HepG2 (cell line): Measurements from ENCODE around the gene BABAM1. TPM values are rescaled to one million over a fixed set of nuclear protein-coding genes. Genes with fewer than 3 reads are reported as not detected.

Source experiments
- ATAC-seq: fragments of 200-7000 bp; cut with Tn5 transposase; 3 replicates; pipeline ENCODE4 v1.9.1; 2020; ENCODE audit warnings: mild to moderate bottlenecking, moderate library complexity
- BruUV-seq: library from RNA; stranded (reverse); fragments of 400-500 nt; replicated peaks from 2 replicates; lab custom pipeline; 2021; lab: Mats Ljungman, UMichigan
- CTCF ChIA-PET: fragments of 300-600 bp; formaldehyde crosslinking; extraction: SDS; loops from one replicate; lab custom pipeline; 2021; ENCODE audit warnings: low total read pairs, inconsistent platforms, low intra/inter-chr PET ratio; lab: Yijun Ruan, JAX
- POLR2A ChIA-PET: fragments of 350-600 bp; sonication (Branson Sonifier 250); formaldehyde crosslinking; loops from one replicate; lab custom pipeline; 2020; ENCODE audit warnings: antibody characterized with exemption, inconsistent platforms; lab: Yijun Ruan, JAX
- DNase-seq: peaks from one replicate; pipeline ENCODE4 v3.0.0-alpha.2; 2015; ENCODE audit warnings: low spot score
- FAIRE-seq: peaks from 3 replicates; lab custom pipeline; 2011; peaks lifted over from hg19 to GRCh38; lab: Jason Lieb, UNC
- H2AFZ ChIP-seq: one replicate; pipeline ENCODE4 v1.6.1; 2011; ENCODE audit warnings: low read length, inconsistent platforms
- H3K27ac ChIP-seq: fragments of 300-600 bp; 3 replicates; pipeline ENCODE4 v1.8.0; 2011; ENCODE audit warnings: mixed run types, mild to moderate bottlenecking, mixed read lengths, low read length, inconsistent platforms; ENCODE audit not compliant: insufficient read depth; ENCODE audit errors: extremely low read length
- H3K27me3 ChIP-seq, 2 experiments: fragments of 200-600 bp in 1 of 2; 2 replicates in 1 of 2; 3 replicates in 1 of 2; pipeline versions ENCODE4 v1.6.0 to v1.8.0; 2011; ENCODE audit warnings: low read length in 2 of 2, mild to moderate bottlenecking in 2 of 2, moderate library complexity in 2 of 2, inconsistent platforms in 1 of 2; ENCODE audit not compliant: insufficient read depth in 2 of 2, control insufficient read depth in 1 of 2
- H3K36me3 ChIP-seq, 2 experiments: fragments of 200-600 bp in 1 of 2; replicated peaks in 1 of 2; 2 replicates in 1 of 2; 3 replicates in 1 of 2; pipeline versions ENCODE4 v1.5.1 to v1.8.0; 2011; ENCODE audit warnings: low read length in 2 of 2, inconsistent platforms in 1 of 2; ENCODE audit not compliant: insufficient read depth in 2 of 2, control insufficient read depth in 1 of 2
- H3K4me1 ChIP-seq: 2 replicates; pipeline ENCODE4 v1.5.1; 2012; ENCODE audit warnings: low read length, inconsistent platforms; ENCODE audit not compliant: insufficient read depth
- H3K4me2 ChIP-seq: 2 replicates; pipeline ENCODE4 v1.6.0; 2011; ENCODE audit warnings: low read depth, low read length, inconsistent platforms
- H3K4me3 ChIP-seq, 3 experiments: fragments of 200-600 bp in 1 of 3; sonication (generic), shearing (Covaris generic) in 1 of 3; replicated peaks in 1 of 3; 2 replicates each; pipeline ENCODE4 v1.5.1; 2011 to 2016; ENCODE audit warnings: low read length in 3 of 3, inconsistent platforms in 2 of 3, low read depth in 2 of 3, mild to moderate bottlenecking in 2 of 3, control low read depth in 1 of 3, mixed read lengths in 1 of 3; ENCODE audit not compliant: insufficient read depth in 1 of 3
- H3K79me2 ChIP-seq: one replicate; pipeline ENCODE4 v1.6.1; 2011; ENCODE audit warnings: low read length, inconsistent platforms; ENCODE audit not compliant: insufficient read depth
- H3K9ac ChIP-seq: 2 replicates; pipeline ENCODE4 v1.6.0; 2011; ENCODE audit warnings: mild to moderate bottlenecking, low read depth, low read length, inconsistent platforms; ENCODE audit not compliant: insufficient read depth
- H3K9me3 ChIP-seq: 2 replicates; pipeline ENCODE4 v1.5.1; 2012; ENCODE audit warnings: mild to moderate bottlenecking, low read length
- H4K20me1 ChIP-seq: 2 replicates; pipeline ENCODE4 v1.6.0; 2011; ENCODE audit warnings: inconsistent platforms, mild to moderate bottlenecking, low read length, moderate library complexity; ENCODE audit not compliant: insufficient read depth
- ARNT ChIP-seq: fragments of 450-650 bp; IDR thresholded peaks from 2 replicates; pipeline ENCODE4 v1.6.1; 2017
- CENPBD1 ChIP-seq: sonication (generic); formaldehyde crosslinking; IDR thresholded peaks from 2 replicates; pipeline ENCODE4 v1.8.0; 2022; ENCODE audit warnings: missing genetic modification reagents, low read depth, mild to moderate bottlenecking, borderline replicate concordance
- HCFC1 ChIP-seq: fragments of 150-350 bp; IDR thresholded peaks from 2 replicates; pipeline ENCODE4 v1.6.1; 2014; ENCODE audit warnings: low read depth, low read length
- HDAC1 ChIP-seq: sonication (generic); formaldehyde crosslinking; IDR thresholded peaks from 2 replicates; pipeline ENCODE4 v1.5.1; 2020; ENCODE audit warnings: mild to moderate bottlenecking, missing genetic modification reagents
- KAT8 ChIP-seq: IDR thresholded peaks from 2 replicates; pipeline ENCODE4 v1.6.1; 2016; ENCODE audit warnings: missing genetic modification reagents, missing compliant biosample characterization
- PLRG1 ChIP-seq: fragments of 450-650 bp; conservative IDR thresholded peaks from 2 replicates; pipeline ENCODE4 v1.6.1; 2016
- RAD51 ChIP-seq: fragments of 450-650 bp; IDR thresholded peaks from 2 replicates; pipeline ENCODE4 v1.6.1; 2016; ENCODE audit warnings: borderline replicate concordance
- SOX5 ChIP-seq: IDR thresholded peaks from 2 replicates; pipeline ENCODE4 v1.6.1; 2016; ENCODE audit warnings: borderline replicate concordance
- YY1 ChIP-seq: IDR thresholded peaks from 2 replicates; pipeline ENCODE4 v1.6.1; 2011; ENCODE audit warnings: low read length, low read depth, moderate library complexity, mild to moderate bottlenecking; ENCODE audit not compliant: insufficient read depth, insufficient replicate concordance
- ZFP36L2 ChIP-seq: sonication (generic); formaldehyde crosslinking; IDR thresholded peaks from 2 replicates; pipeline ENCODE4 v1.4.0; 2020; ENCODE audit warnings: missing genetic modification reagents
- ZNF33B ChIP-seq: sonication (generic); formaldehyde crosslinking; IDR thresholded peaks from 2 replicates; pipeline ENCODE4 v1.5.1; 2020; ENCODE audit warnings: mild to moderate bottlenecking, missing genetic modification reagents
- ZNF496 ChIP-seq: sonication (generic); formaldehyde crosslinking; IDR thresholded peaks from 2 replicates; pipeline ENCODE4 v1.8.1; 2023; ENCODE audit warnings: mild to moderate bottlenecking, moderate library complexity, missing genetic modification reagents; ENCODE audit not compliant: insufficient replicate concordance
- ZNF781 ChIP-seq: sonication (generic); formaldehyde crosslinking; IDR thresholded peaks from 2 replicates; pipeline ENCODE4 v1.5.1; 2020; ENCODE audit warnings: borderline replicate concordance, mild to moderate bottlenecking, missing genetic modification reagents; ENCODE audit errors: not compliant biosample characterization
- ZNF792 ChIP-seq: IDR thresholded peaks from 2 replicates; pipeline ENCODE4 v1.6.1; 2016
- WGBS: methylation state at CpG from one replicate; pipeline ENCODE4 v1.1.6; 2017; ENCODE audit warnings: low lambda C conversion rate; 5-methylcytosine and 5-hydroxymethylcytosine counted together
- in situ Hi-C: cut with HindIII; loops from 2 replicates; pipeline ENCODE4 v1.10.0; 2017; ENCODE audit warnings: low pct_unique_long_range_greater_than_20kb; ENCODE audit not compliant: extremely low pct_ligation_motif_present
- intact Hi-C: fragments of 100-400 bp; cut with micrococcal nuclease; formaldehyde crosslinking; loops from one replicate; pipeline ENCODE4 v1.10.0; 2022; ENCODE audit not compliant: unreplicated experiment
- polyA plus RNA-seq, 8 experiments: library from polyadenylated mRNA; depleted of rRNA in 3 of 8; stranded (reverse) in 7 of 8; unstranded in 1 of 8; fragments of >200 nt; fragmentation: Illumina TruSeq in 4 of 8; extraction: Trizol in 4 of 8; gene quantifications; 2 replicates each; pipeline versions ENCODE4 v1.2.1 to v1.2.3, GENCODE V29; 2011 to 2016; ENCODE audit warnings: low read depth in 4 of 8, missing spikeins in 1 of 8, mixed read lengths in 1 of 8; ENCODE audit not compliant: insufficient read depth in 1 of 8
- total RNA-seq, 5 experiments: library from RNA; depleted of rRNA; stranded (reverse); fragments of >200 nt; fragmentation: Illumina TruSeq; extraction: Trizol; gene quantifications; 2 replicates each; pipeline ENCODE4 v1.2.3, GENCODE V29; 2016; ENCODE audit warnings: low read depth in 1 of 5
- TF ChIP-seq, protein P1 (sequence below): IDR thresholded peaks from 2 replicates; pipeline ENCODE4 v1.6.1; 2012; ENCODE audit warnings: low read length, improper control_type of control experiment
- TF ChIP-seq, protein P2 (sequence below): sonication (generic); formaldehyde crosslinking; IDR thresholded peaks from 2 replicates; pipeline ENCODE4 v1.4.0; 2020; ENCODE audit warnings: mild to moderate bottlenecking, missing genetic modification reagents
- TF ChIP-seq, protein P3 (sequence below): sonication (generic); formaldehyde crosslinking; IDR thresholded peaks from 2 replicates; pipeline ENCODE4 v1.5.1; 2020; ENCODE audit warnings: missing genetic modification reagents, mild to moderate bottlenecking, borderline replicate concordance

The BABAM1 gene
- total and polyA plus RNA-seq, 2 of the 13 experiments (the other 11 are each of a cell fraction or from before 2014, with no cell fraction given): 70.0 to 82.0 TPM

GRCh38 chr19:17255150-17255621 is 12.1 kb upstream of the BABAM1 start (continued):
- TF ChIP-seq, protein P1, sequence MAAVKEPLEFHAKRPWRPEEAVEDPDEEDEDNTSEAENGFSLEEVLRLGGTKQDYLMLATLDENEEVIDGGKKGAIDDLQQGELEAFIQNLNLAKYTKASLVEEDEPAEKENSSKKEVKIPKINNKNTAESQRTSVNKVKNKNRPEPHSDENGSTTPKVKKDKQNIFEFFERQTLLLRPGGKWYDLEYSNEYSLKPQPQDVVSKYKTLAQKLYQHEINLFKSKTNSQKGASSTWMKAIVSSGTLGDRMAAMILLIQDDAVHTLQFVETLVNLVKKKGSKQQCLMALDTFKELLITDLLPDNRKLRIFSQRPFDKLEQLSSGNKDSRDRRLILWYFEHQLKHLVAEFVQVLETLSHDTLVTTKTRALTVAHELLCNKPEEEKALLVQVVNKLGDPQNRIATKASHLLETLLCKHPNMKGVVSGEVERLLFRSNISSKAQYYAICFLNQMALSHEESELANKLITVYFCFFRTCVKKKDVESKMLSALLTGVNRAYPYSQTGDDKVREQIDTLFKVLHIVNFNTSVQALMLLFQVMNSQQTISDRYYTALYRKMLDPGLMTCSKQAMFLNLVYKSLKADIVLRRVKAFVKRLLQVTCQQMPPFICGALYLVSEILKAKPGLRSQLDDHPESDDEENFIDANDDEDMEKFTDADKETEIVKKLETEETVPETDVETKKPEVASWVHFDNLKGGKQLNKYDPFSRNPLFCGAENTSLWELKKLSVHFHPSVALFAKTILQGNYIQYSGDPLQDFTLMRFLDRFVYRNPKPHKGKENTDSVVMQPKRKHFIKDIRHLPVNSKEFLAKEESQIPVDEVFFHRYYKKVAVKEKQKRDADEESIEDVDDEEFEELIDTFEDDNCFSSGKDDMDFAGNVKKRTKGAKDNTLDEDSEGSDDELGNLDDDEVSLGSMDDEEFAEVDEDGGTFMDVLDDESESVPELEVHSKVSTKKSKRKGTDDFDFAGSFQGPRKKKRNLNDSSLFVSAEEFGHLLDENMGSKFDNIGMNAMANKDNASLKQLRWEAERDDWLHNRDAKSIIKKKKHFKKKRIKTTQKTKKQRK: no peak
- 0 out of 2 replicates have a peak, but pooled peaks have one; percentile 14 for TF ChIP-seq HDAC1 (CRISPR knock-in tag)
- TF ChIP-seq HCFC1: no peak
- peak; percentile 56 for TF ChIP-seq KAT8 (CRISPR knock-in tag)
- TF ChIP-seq, protein P2, sequence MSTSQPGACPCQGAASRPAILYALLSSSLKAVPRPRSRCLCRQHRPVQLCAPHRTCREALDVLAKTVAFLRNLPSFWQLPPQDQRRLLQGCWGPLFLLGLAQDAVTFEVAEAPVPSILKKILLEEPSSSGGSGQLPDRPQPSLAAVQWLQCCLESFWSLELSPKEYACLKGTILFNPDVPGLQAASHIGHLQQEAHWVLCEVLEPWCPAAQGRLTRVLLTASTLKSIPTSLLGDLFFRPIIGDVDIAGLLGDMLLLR: no peak
- no peak for TF ChIP-seq ZNF496 (CRISPR knock-in tag)

GRCh38 chr19:17256130-17256529 is 11.1 kb upstream of the BABAM1 start:
- intact Hi-C loops: no loop called here
- no peak for FAIRE-seq
- TF ChIP-seq, protein P2: no peak
- no peak for TF ChIP-seq ARNT
- no peak for TF ChIP-seq CENPBD1
- TF ChIP-seq RAD51: no peak
- no peak for TF ChIP-seq ZNF792 (CRISPR knock-in tag)
- TF ChIP-seq ZNF33B (CRISPR knock-in tag): no peak
- no peak for TF ChIP-seq HCFC1
- no peak for TF ChIP-seq ZNF781 (CRISPR knock-in tag)
- TF ChIP-seq ZFP36L2 (CRISPR knock-in tag): no peak
- TF ChIP-seq SOX5: no peak
- no peak for TF ChIP-seq YY1
- no peak for TF ChIP-seq PLRG1
- TF ChIP-seq, protein P3, sequence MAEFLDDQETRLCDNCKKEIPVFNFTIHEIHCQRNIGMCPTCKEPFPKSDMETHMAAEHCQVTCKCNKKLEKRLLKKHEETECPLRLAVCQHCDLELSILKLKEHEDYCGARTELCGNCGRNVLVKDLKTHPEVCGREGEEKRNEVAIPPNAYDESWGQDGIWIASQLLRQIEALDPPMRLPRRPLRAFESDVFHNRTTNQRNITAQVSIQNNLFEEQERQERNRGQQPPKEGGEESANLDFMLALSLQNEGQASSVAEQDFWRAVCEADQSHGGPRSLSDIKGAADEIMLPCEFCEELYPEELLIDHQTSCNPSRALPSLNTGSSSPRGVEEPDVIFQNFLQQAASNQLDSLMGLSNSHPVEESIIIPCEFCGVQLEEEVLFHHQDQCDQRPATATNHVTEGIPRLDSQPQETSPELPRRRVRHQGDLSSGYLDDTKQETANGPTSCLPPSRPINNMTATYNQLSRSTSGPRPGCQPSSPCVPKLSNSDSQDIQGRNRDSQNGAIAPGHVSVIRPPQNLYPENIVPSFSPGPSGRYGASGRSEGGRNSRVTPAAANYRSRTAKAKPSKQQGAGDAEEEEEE (CRISPR knock-in tag): no peak

More at GRCh38 chr19:17256130-17256529, 11.1 kb upstream of the BABAM1 start:
- DNase-seq: no peak
- Histone ChIP-seq H3K9ac (no peak overlapping the region), H4K20me1 (no peaks in the 10 kb centered on the region), H3K9me3 (no peaks in the 10 kb centered on the region), H3K4me2 (no peak overlapping the region), H2AFZ (no peak overlapping the region), H3K79me2 (no peaks in the 10 kb centered on the region), H3K36me3 (no peaks in the 10 kb centered on the region), H3K4me1 (peaks cover 40% of the 10 kb centered on the region), H3K27ac (no peak overlapping the region), H3K27me3 (no peaks in the 10 kb centered on the region), H3K4me3 (no peak overlapping the region)
- WGBS: 87% methylated on average over 3 of the region's 3 CpGs
- ChIA-PET POLR2A (interaction anchor here (1.4 to 2.2 kb wide), 6 partner anchors 11 to 53 kb away, joined by 3 to 28 read pairs (median 16); partner anchors contain the start of genes BABAM1, DDA1 and USE1), CTCF (no interaction called here)
- no TSS peak for BruUV-seq
- in situ Hi-C loops: no loop called here
- no peak for ATAC-seq
